ENCODE data around the gene FILIP1.

DNA sequence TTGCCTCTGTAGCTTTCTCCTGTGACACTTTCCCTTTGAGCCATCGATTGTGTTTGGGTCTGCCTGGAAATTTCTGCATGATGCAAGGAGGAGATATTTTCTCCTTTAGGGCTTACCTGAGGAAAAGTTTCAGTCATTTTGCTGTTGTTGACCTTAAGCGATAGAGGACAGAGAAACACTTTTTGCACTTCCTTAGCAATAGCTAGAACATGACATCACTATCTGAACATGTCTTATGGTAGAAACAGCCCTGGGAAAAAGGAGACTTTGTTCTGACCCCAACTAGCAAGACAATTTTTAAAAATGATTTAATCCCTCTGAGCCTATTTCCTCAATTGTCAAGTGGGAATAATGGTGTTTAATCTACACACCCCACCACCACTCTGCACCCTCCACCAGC lies 9.7 kb upstream of the FILIP1 start:
- TF ChIP-seq, protein P1, sequence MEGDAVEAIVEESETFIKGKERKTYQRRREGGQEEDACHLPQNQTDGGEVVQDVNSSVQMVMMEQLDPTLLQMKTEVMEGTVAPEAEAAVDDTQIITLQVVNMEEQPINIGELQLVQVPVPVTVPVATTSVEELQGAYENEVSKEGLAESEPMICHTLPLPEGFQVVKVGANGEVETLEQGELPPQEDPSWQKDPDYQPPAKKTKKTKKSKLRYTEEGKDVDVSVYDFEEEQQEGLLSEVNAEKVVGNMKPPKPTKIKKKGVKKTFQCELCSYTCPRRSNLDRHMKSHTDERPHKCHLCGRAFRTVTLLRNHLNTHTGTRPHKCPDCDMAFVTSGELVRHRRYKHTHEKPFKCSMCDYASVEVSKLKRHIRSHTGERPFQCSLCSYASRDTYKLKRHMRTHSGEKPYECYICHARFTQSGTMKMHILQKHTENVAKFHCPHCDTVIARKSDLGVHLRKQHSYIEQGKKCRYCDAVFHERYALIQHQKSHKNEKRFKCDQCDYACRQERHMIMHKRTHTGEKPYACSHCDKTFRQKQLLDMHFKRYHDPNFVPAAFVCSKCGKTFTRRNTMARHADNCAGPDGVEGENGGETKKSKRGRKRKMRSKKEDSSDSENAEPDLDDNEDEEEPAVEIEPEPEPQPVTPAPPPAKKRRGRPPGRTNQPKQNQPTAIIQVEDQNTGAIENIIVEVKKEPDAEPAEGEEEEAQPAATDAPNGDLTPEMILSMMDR (IDR thresholded peaks at IDR 0.05): no peak
- no peak for TF ChIP-seq POLR2A (IDR thresholded peaks at IDR 0.05)

Data from body of pancreas (tissue), 4 donors.